RWPE2 (cell line): ENCODE results near the gene MCM10.
"Not testable (repeated sequence)": the region's sequence is repeated elsewhere in the genome, so short reads cannot be mapped to it uniquely, and the experiment has no call there.

Source experiments
- ATAC-seq: fragments of 200-7000 bp; cut with Tn5 transposase; 3 replicates; pipeline ENCODE4 v1.9.1; 2021; ENCODE audit warnings: low read depth
- DNase-seq: peaks from one replicate; pipeline ENCODE4 v3.0.0-alpha.2; 2020; ENCODE audit warnings: low spot score
- H3K27ac ChIP-seq: fragments of 450-650 bp; 2 replicates; pipeline ENCODE4 v1.5.1; 2017; ENCODE audit warnings: mild to moderate bottlenecking; ENCODE audit not compliant: poor library complexity, severe bottlenecking
- H3K27me3 ChIP-seq: fragments of 250-450 bp; sonication (Bioruptor Pico); 2 replicates; pipeline ENCODE4 v1.5.1; 2021; ENCODE audit warnings: mild to moderate bottlenecking, moderate library complexity; ENCODE audit not compliant: insufficient read depth, poor library complexity, severe bottlenecking
- H3K36me3 ChIP-seq: fragments of 250-450 bp; sonication (Bioruptor Pico); 2 replicates; pipeline ENCODE4 v1.5.1; 2020; ENCODE audit warnings: low read depth, mild to moderate bottlenecking, moderate library complexity
- H3K4me1 ChIP-seq: fragments of 250-450 bp; sonication (Bioruptor Pico); 2 replicates; pipeline ENCODE4 v1.5.1; 2021; ENCODE audit warnings: mild to moderate bottlenecking, moderate library complexity; ENCODE audit not compliant: insufficient read depth, poor library complexity, severe bottlenecking
- H3K4me3 ChIP-seq: fragments of 250-450 bp; sonication (Bioruptor Pico); 2 replicates; pipeline ENCODE4 v1.5.1; 2021; ENCODE audit warnings: mild to moderate bottlenecking, moderate library complexity; ENCODE audit not compliant: severe bottlenecking
- H3K9me3 ChIP-seq: fragments of 250-450 bp; sonication (Bioruptor Pico); 2 replicates; pipeline ENCODE4 v1.5.1; 2021; ENCODE audit warnings: mild to moderate bottlenecking, moderate library complexity; ENCODE audit not compliant: severe bottlenecking
- TF ChIP-seq, protein P1 (sequence below): fragments of 450-650 bp; IDR thresholded peaks from one replicate; pipeline ENCODE4 v1.5.1; 2017; ENCODE audit warnings: mild to moderate bottlenecking, moderate library complexity; ENCODE audit not compliant: poor library complexity, severe bottlenecking

Gene MCM10

DNA sequence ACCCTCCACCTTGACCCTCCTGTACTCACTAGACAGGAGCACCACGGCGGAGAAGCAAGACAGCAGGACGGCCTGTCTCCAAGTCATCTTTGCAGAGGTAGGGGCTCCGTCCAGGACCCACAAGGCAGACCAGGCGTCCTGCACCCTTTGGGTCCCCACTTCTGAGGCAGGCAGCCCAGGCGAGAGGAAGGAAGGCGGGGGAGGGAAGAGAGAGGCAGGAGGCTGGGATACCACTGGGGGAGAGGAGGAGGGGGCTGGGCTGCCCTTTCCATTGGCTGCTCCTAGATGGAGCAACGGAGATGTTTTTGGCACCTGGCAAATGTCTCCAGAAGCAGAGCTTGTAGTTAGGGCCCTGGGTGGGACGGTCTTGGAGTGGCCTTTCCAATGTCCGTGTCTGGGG is 72.8 kb downstream of the MCM10 start, which contains the start of gene UCMA:
TSS of gene UCMA (minus strand) at position 203 of the 400 bp plus-strand sequence. CDS start at position 87, 116 bp downstream.
- no peak for DNase-seq
- ATAC-seq = no peak
- H3K27me3 ChIP-seq = no peaks in the 10 kb centered on the region
- no peak within 1 kb of the TSS for H3K4me3 ChIP-seq
- no peak within 1 kb of the TSS for H3K27ac ChIP-seq
- TF ChIP-seq, protein P1, sequence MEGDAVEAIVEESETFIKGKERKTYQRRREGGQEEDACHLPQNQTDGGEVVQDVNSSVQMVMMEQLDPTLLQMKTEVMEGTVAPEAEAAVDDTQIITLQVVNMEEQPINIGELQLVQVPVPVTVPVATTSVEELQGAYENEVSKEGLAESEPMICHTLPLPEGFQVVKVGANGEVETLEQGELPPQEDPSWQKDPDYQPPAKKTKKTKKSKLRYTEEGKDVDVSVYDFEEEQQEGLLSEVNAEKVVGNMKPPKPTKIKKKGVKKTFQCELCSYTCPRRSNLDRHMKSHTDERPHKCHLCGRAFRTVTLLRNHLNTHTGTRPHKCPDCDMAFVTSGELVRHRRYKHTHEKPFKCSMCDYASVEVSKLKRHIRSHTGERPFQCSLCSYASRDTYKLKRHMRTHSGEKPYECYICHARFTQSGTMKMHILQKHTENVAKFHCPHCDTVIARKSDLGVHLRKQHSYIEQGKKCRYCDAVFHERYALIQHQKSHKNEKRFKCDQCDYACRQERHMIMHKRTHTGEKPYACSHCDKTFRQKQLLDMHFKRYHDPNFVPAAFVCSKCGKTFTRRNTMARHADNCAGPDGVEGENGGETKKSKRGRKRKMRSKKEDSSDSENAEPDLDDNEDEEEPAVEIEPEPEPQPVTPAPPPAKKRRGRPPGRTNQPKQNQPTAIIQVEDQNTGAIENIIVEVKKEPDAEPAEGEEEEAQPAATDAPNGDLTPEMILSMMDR = no peak
- H3K4me1 ChIP-seq = no peaks in the 10 kb centered on the region
- no peaks in the 10 kb centered on the region for H3K9me3 ChIP-seq
- no peaks in the 10 kb centered on the region for H3K36me3 ChIP-seq

- not testable (repeated sequence) for H3K9me3 ChIP-seq, H3K27me3 ChIP-seq, DNase-seq, H3K4me1 ChIP-seq, H3K4me3 ChIP-seq, H3K27ac ChIP-seq, H3K36me3 ChIP-seq, ATAC-seq
Measured at GRCh38 chr10:13234736-13235135, 73.4 kb downstream of the MCM10 start.

GRCh38 chr10:13236638-13237037 is 75.3 kb downstream of the MCM10 start:
- Histone ChIP-seq H3K4me1 (no peaks in the 10 kb centered on the region), H3K4me3 (no peak overlapping the region), H3K27me3 (no peaks in the 10 kb centered on the region), H3K9me3 (no peaks in the 10 kb centered on the region), H3K27ac (no peak overlapping the region), H3K36me3 (no peaks in the 10 kb centered on the region)
- TF ChIP-seq, protein P1 = no peak
- DNase-seq = no peak
- no peak for ATAC-seq

GRCh38 chr10:13238271-13239077 is 77.1 kb downstream of the MCM10 start:
- H3K9me3 ChIP-seq = no peaks in the 10 kb centered on the region
- no peak overlapping the region for H3K27ac ChIP-seq
- ATAC-seq = no peak
- TF ChIP-seq, protein P1 = no peak
- DNase-seq = no peak
- H3K4me3 ChIP-seq = no peak overlapping the region
- no peaks in the 10 kb centered on the region for H3K27me3 ChIP-seq
- H3K36me3 ChIP-seq = no peaks in the 10 kb centered on the region
- H3K4me1 ChIP-seq = no peaks in the 10 kb centered on the region

DNA sequence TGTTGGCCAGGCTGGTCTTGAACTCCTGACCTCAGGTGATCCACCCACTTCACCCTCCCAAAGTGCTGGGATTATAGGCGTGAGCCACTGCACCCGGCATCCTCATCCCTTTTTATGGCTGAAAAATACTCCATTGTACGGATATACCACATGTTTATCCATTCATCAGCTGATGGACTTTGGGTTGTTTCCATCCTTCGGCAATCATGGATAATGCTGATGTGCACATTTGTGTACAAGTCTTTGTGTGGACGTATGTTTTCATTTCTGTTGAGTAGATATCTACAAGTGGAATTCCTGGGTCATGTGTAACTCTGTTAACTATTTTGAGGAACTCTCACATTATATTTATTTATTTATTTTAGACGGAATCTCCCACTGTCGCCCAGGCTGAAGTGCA is 78.6 kb downstream of the MCM10 start:
- no peak for DNase-seq
- TF ChIP-seq, protein P1 = no peak
- no peak overlapping the region for H3K4me3 ChIP-seq
- H3K36me3 ChIP-seq = no peaks in the 10 kb centered on the region
- ATAC-seq = no peak
- no peaks in the 10 kb centered on the region for H3K9me3 ChIP-seq
- no peaks in the 10 kb centered on the region for H3K4me1 ChIP-seq
- no peak overlapping the region for H3K27ac ChIP-seq
- no peaks in the 10 kb centered on the region for H3K27me3 ChIP-seq
